GM20000 (cell line): ENCODE results near the gene UBAC2.

ENCODE experiments used
- DNase-seq: peaks from one replicate; pipeline ENCODE4 v3.0.0; 2012; ENCODE audit warnings: low spot score
- CTCF ChIP-seq: IDR thresholded peaks from 2 replicates; pipeline ENCODE4 v1.5.1; 2012; ENCODE audit warnings: mild to moderate bottlenecking, control low read depth; ENCODE audit errors: extremely low read depth, missing control alignments

Gene UBAC2

GRCh38 chr13:99314640-99315176 lies 114.1 kb downstream of the UBAC2 start:
- no peak for DNase-seq
- TF ChIP-seq CTCF = no peak

- DNase-seq = no peak
- no peak for TF ChIP-seq CTCF
Observed at GRCh38 chr13:99315186-99315585, 114.5 kb downstream of the UBAC2 start.

- no peak for TF ChIP-seq CTCF
Observed at GRCh38 chr13:99316224-99316623, 115.6 kb downstream of the UBAC2 start.

GRCh38 chr13:99316657-99317256 lies 116.1 kb downstream of the UBAC2 start:
- TF ChIP-seq CTCF = no peak
- no peak for DNase-seq

More at GRCh38 chr13:99316224-99316623, 115.6 kb downstream of the UBAC2 start:
- no peak for DNase-seq

- no peak for DNase-seq
- no peak for TF ChIP-seq CTCF
Observed at GRCh38 chr13:99320693-99321481, 120.2 kb downstream of the UBAC2 start.

GRCh38 chr13:99321709-99322108 lies 121.1 kb downstream of the UBAC2 start:
- TF ChIP-seq CTCF = no peak
- DNase-seq = no peak
